ENCODE results near the gene AAK1.

DNA sequence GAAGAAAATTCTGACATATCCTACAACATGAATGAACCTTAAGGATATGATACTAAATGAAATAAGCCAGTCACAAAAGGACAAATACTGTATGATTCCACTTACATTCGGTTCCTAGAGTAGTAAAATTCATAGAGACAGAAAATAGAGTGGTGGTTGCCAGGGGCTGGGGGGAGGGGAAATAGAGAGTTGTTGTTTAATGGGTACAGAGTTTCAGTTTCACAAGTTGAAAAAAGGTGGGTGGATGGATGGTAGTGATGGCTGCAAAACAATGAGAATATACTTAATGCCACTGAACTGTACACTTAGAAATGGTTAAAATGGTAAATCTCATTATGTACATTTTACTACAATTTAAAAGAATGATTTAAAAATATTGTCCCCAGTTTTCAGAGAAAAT is 153.1 kb downstream of the AAK1 start:
- TF ChIP-seq CTCF (IDR thresholded peaks at IDR 0.05) (no peak), POLR2A (IDR thresholded peaks at IDR 0.05) (no peak)

Measured in prostate gland (tissue), 2 donors.